H1 (cell line): ENCODE measurements around the gene MPV17.

Experiments
- CREB1 ChIP-seq: IDR thresholded peaks from 2 replicates; pipeline ENCODE4 v1.6.1; 2012; ENCODE audit warnings: inconsistent platforms
- CTCF ChIP-seq, 3 experiments: IDR thresholded peaks; 1 replicate in 2 of 3; 2 replicates in 1 of 3; pipeline versions ENCODE4 v1.5.1 to v1.6.1; 2011; ENCODE audit warnings: low read length in 3 of 3, mild to moderate bottlenecking in 3 of 3, inconsistent platforms in 2 of 3, low read depth in 1 of 3, moderate library complexity in 1 of 3; ENCODE audit not compliant: insufficient read depth in 1 of 3; ENCODE audit errors: control extremely low read depth in 1 of 3
- EZH2 ChIP-seq: fragments of 200-600 bp; sonication (generic); IDR thresholded peaks from 2 replicates; pipeline ENCODE4 v1.7.1; 2012; ENCODE audit warnings: low read depth, mild to moderate bottlenecking, moderate library complexity, low read length, inconsistent platforms; ENCODE audit not compliant: severe bottlenecking
- RAD21 ChIP-seq, 2 experiments: IDR thresholded peaks in 1 of 2; conservative IDR thresholded peaks in 1 of 2; 2 replicates each; pipeline ENCODE4 v1.6.1; 2011; ENCODE audit warnings: low read depth in 2 of 2, low read length in 2 of 2, improper control_type of control experiment in 1 of 2, inconsistent platforms in 1 of 2, mild to moderate bottlenecking in 1 of 2, moderate library complexity in 1 of 2
- SIN3A ChIP-seq, 2 experiments: IDR thresholded peaks in 1 of 2; conservative IDR thresholded peaks in 1 of 2; 2 replicates each; pipeline ENCODE4 v1.6.1; 2011 to 2012; ENCODE audit warnings: low read length in 2 of 2, improper control_type of control experiment in 1 of 2, low read depth in 1 of 2, mild to moderate bottlenecking in 1 of 2
- ZNF274 ChIP-seq: IDR thresholded peaks from 2 replicates; pipeline ENCODE4 v1.7.0; 2012; ENCODE audit warnings: low read length, borderline replicate concordance; ENCODE audit errors: extremely low read depth

- peak in 2 of 3 experiments; percentile 74 to 81; a peak in 3 of 4 replicates for TF ChIP-seq CTCF (IDR thresholded peaks at IDR 0.05; ENCODE audit: control extremely low read depth in 1 of 3, insufficient read depth in 1 of 3, low read depth in 1 of 3, low read length in 3 of 3)
- TF ChIP-seq EZH2 = no peak
- TF ChIP-seq RAD21 (IDR thresholded peaks at IDR 0.05 in 1 of 2, conservative IDR thresholded peaks at IDR 0.05 in 1 of 2; ENCODE audit: low read depth in 2 of 2, low read length in 2 of 2) = peak; percentile 63 to 70
- TF ChIP-seq CREB1 = no peak
- no peak for TF ChIP-seq SIN3A (conservative IDR thresholded peaks at IDR 0.05 in 1 of 2, IDR thresholded peaks at IDR 0.05 in 1 of 2; ENCODE audit: low read depth in 1 of 2, low read length in 2 of 2)
- TF ChIP-seq ZNF274 = no peak
These were observed 19.5 kb downstream of the MPV17 start for GRCh38 chr2:27303093-27304025.
